Measurements from ENCODE around the gene BICD1.
A peak's percentile ranks its signal among the peaks of the same experiment; 100 is the strongest.

BICD1 gene

GRCh38 chr12:32285489-32285888, 178.8 kb downstream of the BICD1 start:
- DNase-seq = no peak

- no peak for DNase-seq
Observed at GRCh38 chr12:32290411-32290810, 183.8 kb downstream of the BICD1 start.

- DNase-seq = no peak
Observed at GRCh38 chr12:32292151-32292550, 185.5 kb downstream of the BICD1 start.

GRCh38 chr12:32293808-32294419, 187.3 kb downstream of the BICD1 start:
- DNase-seq = no peak

GRCh38 chr12:32296567-32296966, 189.9 kb downstream of the BICD1 start:
- DNase-seq = no peak

GRCh38 chr12:32298917-32299316, 192.3 kb downstream of the BICD1 start:
- no peak for DNase-seq

- DNase-seq = no peak
Observed at GRCh38 chr12:32301216-32301615, 194.6 kb downstream of the BICD1 start.

- peak; percentile 5 for DNase-seq
Observed at GRCh38 chr12:32302218-32303173, 195.8 kb downstream of the BICD1 start.

GRCh38 chr12:32303174-32303549, 196.5 kb downstream of the BICD1 start:
- DNase-seq = no peak

GRCh38 chr12:32305163-32305562, 198.5 kb downstream of the BICD1 start:
- no peak for DNase-seq

GRCh38 chr12:32307326-32307725, 200.7 kb downstream of the BICD1 start:
- DNase-seq = no peak

- DNase-seq = no peak
Observed at GRCh38 chr12:32309811-32310736, 203.4 kb downstream of the BICD1 start.

- peak; percentile 7 for DNase-seq
Observed at GRCh38 chr12:32312049-32312670, 205.5 kb downstream of the BICD1 start.

GRCh38 chr12:32322354-32322753, 215.7 kb downstream of the BICD1 start:
- DNase-seq = no peak

GRCh38 chr12:32331133-32331532, 224.5 kb downstream of the BICD1 start:
- no peak for DNase-seq

- DNase-seq = no peak
Observed at GRCh38 chr12:32332446-32332845, 225.8 kb downstream of the BICD1 start.

GRCh38 chr12:32334371-32334777, 227.7 kb downstream of the BICD1 start:
- no peak for DNase-seq

- DNase-seq = no peak
Observed at GRCh38 chr12:32336261-32336660, 229.6 kb downstream of the BICD1 start.

GRCh38 chr12:32343496-32343895, 236.8 kb downstream of the BICD1 start:
- DNase-seq = no peak

GRCh38 chr12:32344047-32344446, 237.4 kb downstream of the BICD1 start:
- DNase-seq = no peak

GRCh38 chr12:32353540-32353939, 246.9 kb downstream of the BICD1 start:
- DNase-seq = no peak

GRCh38 chr12:32357601-32358249, 251.1 kb downstream of the BICD1 start:
- DNase-seq = no peak

Data from NCI-H1436 treated with DMSO at 0.1 percent for 48 hours (cell line).